Aorta (tissue), 5 donors: ENCODE results near the gene PHF12. TPM values are rescaled to one million over a fixed set of nuclear protein-coding genes. Genes with fewer than 3 reads are reported as not detected.
A peak's percentile ranks its signal among the peaks of the same experiment; 100 is the strongest.

Experiments
- ATAC-seq: fragments of 200-7000 bp; cut with Tn5 transposase; one replicate; pipeline ENCODE4 v1.9.1; 2022; ENCODE audit warnings: moderate library complexity; ENCODE audit not compliant: low FRiP score
- DNase-seq, 2 donors: peaks; one replicate each; pipeline ENCODE4 v3.0.0-alpha.2; 2020
- H3K27ac ChIP-seq, 2 donors: one replicate each; pipeline ENCODE4 v1.5.1; 2013; ENCODE audit warnings: low read length in 2 of 2, mild to moderate bottlenecking in 2 of 2, moderate library complexity in 2 of 2, control low read depth in 1 of 2, inconsistent platforms in 1 of 2, low read depth in 1 of 2
- H3K27me3 ChIP-seq, 2 donors: one replicate each; pipeline ENCODE4 v1.6.1; 2013; ENCODE audit warnings: control low read depth in 1 of 2, low read length in 1 of 2, mild to moderate bottlenecking in 1 of 2, moderate library complexity in 1 of 2; ENCODE audit not compliant: insufficient read depth in 2 of 2, control insufficient read depth in 1 of 2
- H3K36me3 ChIP-seq, 2 donors: one replicate each; pipeline ENCODE4 v1.6.1; 2013; ENCODE audit warnings: control low read depth in 1 of 2, low read length in 1 of 2, mild to moderate bottlenecking in 1 of 2; ENCODE audit not compliant: insufficient read depth in 2 of 2, control insufficient read depth in 1 of 2
- H3K4me1 ChIP-seq, 2 donors: one replicate each; pipeline ENCODE4 v1.6.1; 2013; ENCODE audit warnings: low read length in 2 of 2, control low read depth in 1 of 2, mild to moderate bottlenecking in 1 of 2, moderate library complexity in 1 of 2; ENCODE audit not compliant: insufficient read depth in 2 of 2, control insufficient read depth in 1 of 2
- H3K4me3 ChIP-seq, 2 donors: one replicate each; pipeline ENCODE4 v1.5.1; 2013; ENCODE audit warnings: low read length in 2 of 2, control low read depth in 1 of 2, mild to moderate bottlenecking in 1 of 2
- H3K9me3 ChIP-seq: one replicate; pipeline ENCODE4 v1.6.1; 2013; ENCODE audit warnings: mild to moderate bottlenecking, low read length; ENCODE audit not compliant: control insufficient read depth
- WGBS, 2 donors: extraction: QIAGEN DNeasy Blood & Tissue Kit; methylation state at CpG; one replicate each; pipeline ENCODE4 v1.1.7; 2013; 5-methylcytosine and 5-hydroxymethylcytosine counted together
- intact Hi-C, 2 donors: fragments of 100-400 bp; cut with DNase I; formaldehyde crosslinking; loops; one replicate each; pipeline versions ENCODE4 v1.14.2 to v1.15.0; 2022
- polyA plus RNA-seq, 2 donors: library from polyadenylated mRNA; stranded (reverse); fragments of 200-250 nt; gene quantifications; one replicate each; pipeline ENCODE4 v1.2.3, GENCODE V29; 2013
- total RNA-seq, 2 donors: library from RNA; stranded (reverse); fragmentation: NEBNext Ultra II Directional; extraction: Animal tissue kit (Norgen Biotek cat#: 25700); gene quantifications; one replicate each; pipeline ENCODE4 v1.2.1, GENCODE V29; 2021
- donor health status: healthy with polysubstance abuse.
- donor health status: Bipolar disorder and iron deficiency.
- donor health status: DM: no; HTN: no; CAD: no.
- donor health status: DM: no; HTN: no; CAD: no.
- donor health status: DM: yes; HTN: yes; CAD: no.

Gene PHF12
- total and polyA plus RNA-seq, 4 donors = 10.1 to 47.0 (median 30.0) TPM

GRCh38 chr17:28885363-28885762, 66.0 kb downstream of the PHF12 start:
- H3K9me3 ChIP-seq = no peaks in the 10 kb centered on the region
- H3K36me3 ChIP-seq = peaks cover 0 to 14% of the 10 kb centered on the region in 2 donors
- no peak overlapping the region for H3K4me3 ChIP-seq
- intact Hi-C loops = no loop called here
- no peak for ATAC-seq
- no peaks in the 10 kb centered on the region for H3K27me3 ChIP-seq
- no peak for DNase-seq
- no peak overlapping the region for H3K27ac ChIP-seq
- H3K4me1 ChIP-seq = no peaks in the 10 kb centered on the region
- 86 to 91% methylated on average over 4 of the region's 4 CpGs for WGBS, 2 donors

GRCh38 chr17:28883967-28884702, 67.2 kb downstream of the PHF12 start:
- Histone ChIP-seq H3K9me3 (no peaks in the 10 kb centered on the region), H3K27ac (no peak overlapping the region), H3K27me3 (no peaks in the 10 kb centered on the region), H3K4me1 (no peaks in the 10 kb centered on the region), H3K36me3 (peaks cover 0 to 14% of the 10 kb centered on the region in 2 donors), H3K4me3 (no peak overlapping the region)
- whole genome bisulfite sequencing, 2 donors = 79 to 82% methylated on average over 24 to 27 of the region's 27 CpGs
- DNase-seq = peak in 1 of 2 donors; percentile 12
- intact Hi-C loops = no loop called here
- no peak for ATAC-seq

GRCh38 chr17:28882154-28882895, 69.0 kb downstream of the PHF12 start:
- no peak overlapping the region for H3K4me3 ChIP-seq
- H3K9me3 ChIP-seq = no peaks in the 10 kb centered on the region
- ATAC-seq (no peak), DNase-seq (no peak)
- intact Hi-C loops = no loop called here
- peaks cover 0 to 14% of the 10 kb centered on the region in 2 donors for H3K36me3 ChIP-seq
- H3K4me1 ChIP-seq = no peaks in the 10 kb centered on the region
- H3K27me3 ChIP-seq = no peaks in the 10 kb centered on the region
- no peak overlapping the region for H3K27ac ChIP-seq
- 89 to 90% methylated on average over 18 of the region's 18 CpGs for WGBS, 2 donors

GRCh38 chr17:28881533-28882056, 69.7 kb downstream of the PHF12 start:
- no peaks in the 10 kb centered on the region for H3K27me3 ChIP-seq
- no peak for ATAC-seq
- WGBS, 2 donors = 94 to 95% methylated on average over 17 of the region's 17 CpGs
- peaks cover 0 to 14% of the 10 kb centered on the region in 2 donors for H3K36me3 ChIP-seq
- intact Hi-C loops = no loop called here
- no peak overlapping the region for H3K27ac ChIP-seq
- H3K4me1 ChIP-seq = no peaks in the 10 kb centered on the region
- H3K4me3 ChIP-seq = no peak overlapping the region
- no peak for DNase-seq
- H3K9me3 ChIP-seq = no peaks in the 10 kb centered on the region

GRCh38 chr17:28880572-28880945, 70.8 kb downstream of the PHF12 start:
- no peaks in the 10 kb centered on the region for H3K9me3 ChIP-seq
- H3K27ac ChIP-seq = no peak overlapping the region
- no peaks in the 10 kb centered on the region for H3K27me3 ChIP-seq
- ATAC-seq (no peak), DNase-seq (no peak)
- WGBS, 2 donors = 84 to 90% methylated on average over 10 of the region's 10 CpGs
- H3K4me1 ChIP-seq = no peaks in the 10 kb centered on the region
- intact Hi-C loops = no loop called here
- no peak overlapping the region for H3K4me3 ChIP-seq
- H3K36me3 ChIP-seq = peaks cover 0 to 14% of the 10 kb centered on the region in 2 donors

GRCh38 chr17:28879886-28880571, 71.3 kb downstream of the PHF12 start:
- no peaks in the 10 kb centered on the region for H3K27me3 ChIP-seq
- no peak overlapping the region for H3K4me3 ChIP-seq
- DNase-seq (no peak), ATAC-seq (no peak)
- no peak overlapping the region for H3K27ac ChIP-seq
- peaks cover 0 to 14% of the 10 kb centered on the region in 2 donors for H3K36me3 ChIP-seq
- WGBS, 2 donors = 80 to 81% methylated on average over 9 of the region's 9 CpGs
- no peaks in the 10 kb centered on the region for H3K4me1 ChIP-seq
- intact Hi-C loops = no loop called here
- no peaks in the 10 kb centered on the region for H3K9me3 ChIP-seq

- Histone ChIP-seq H3K36me3 (peaks cover 0 to 12% of the 10 kb centered on the region in 2 donors), H3K4me1 (no peaks in the 10 kb centered on the region), H3K27ac (no peak overlapping the region), H3K27me3 (no peaks in the 10 kb centered on the region), H3K4me3 (no peak overlapping the region), H3K9me3 (no peaks in the 10 kb centered on the region)
- intact Hi-C loops = no loop called here
- DNase-seq (peak in 1 of 2 donors; percentile 15), ATAC-seq (no peak)
- 63 to 67% methylated on average over 4 of the region's 4 CpGs for WGBS, 2 donors
These were observed 72.3 kb downstream of the PHF12 start for GRCh38 chr17:28878981-28879380.

GRCh38 chr17:28878158-28878910, 73.0 kb downstream of the PHF12 start:
- H3K36me3 ChIP-seq = peaks cover 0 to 12% of the 10 kb centered on the region in 2 donors
- no peak for ATAC-seq
- no peak overlapping the region for H3K4me3 ChIP-seq
- no peak for DNase-seq
- H3K9me3 ChIP-seq = no peaks in the 10 kb centered on the region
- intact Hi-C loops = no loop called here
- H3K27ac ChIP-seq = no peak overlapping the region
- WGBS, 2 donors = 80% methylated on average over 2 of the region's 2 CpGs
- H3K27me3 ChIP-seq = no peaks in the 10 kb centered on the region
- H3K4me1 ChIP-seq = no peaks in the 10 kb centered on the region
